ENCODE results near the gene GPR148. TPM values are rescaled to one million over a fixed set of nuclear protein-coding genes. Genes with fewer than 3 reads are reported as not detected.

GPR148 gene
- total RNA-seq, 6 donors from 2014 or later, result not detected

GRCh38 chr2:130778781-130779180, 49.9 kb downstream of the GPR148 start:
- DNase-seq (no peak), ATAC-seq (ENCODE audit: low FRiP score in 2 of 2) (no peak)
- Histone ChIP-seq H3K9me3 (no peaks in the 10 kb centered on the region), H3K4me3 (no peak overlapping the region), H3K36me3 (no peaks in the 10 kb centered on the region), H3K27me3 (no peaks in the 10 kb centered on the region), H3K27ac (no peak overlapping the region), H3K4me1 (no peaks in the 10 kb centered on the region)
- TF ChIP-seq POLR2AphosphoS5 (IDR thresholded peaks at IDR 0.05) (no peak), CTCF (IDR thresholded peaks at IDR 0.05) (no peak), EP300 (IDR thresholded peaks at IDR 0.05) (no peak), POLR2A (IDR thresholded peaks at IDR 0.05) (no peak)
- 82 to 92% methylated on average over 9 of the region's 9 CpGs for WGBS, 2 donors

Other genes with a start within 250 kb of the GPR148 start
- gene POTEI, start 219.7 kb upstream of the GPR148 start, total RNA-seq, result under 1 TPM in 4 of 6 donors, not detected in 2; under 0.01 to 0.89 (median 0.08) TPM
- gene CFC1B, start 207.8 kb upstream of the GPR148 start, total RNA-seq, result not detected
- gene CFC1, start 129.5 kb upstream of the GPR148 start, total RNA-seq, result under 1 TPM in 2 of 6 donors, not detected in 4; 0.34 to 0.61 TPM
- gene POTEJ, start 117.6 kb upstream of the GPR148 start, total RNA-seq, result under 1 TPM in 1 of 6 donors, not detected in 5; 0.30 TPM
- not detected for gene AMER3, start 26.5 kb downstream of the GPR148 start, total RNA-seq
- 100 to 1,000 TPM in 1 of 6 donors, 10 to 100 TPM in 5; 10.1 to 101 (median 22.5) TPM for gene ARHGEF4, start 107.8 kb downstream of the GPR148 start, total RNA-seq